ENCODE measurements around the gene FBXL5.

GRCh38 chr4:15612136-15612535 lies 43.0 kb downstream of the FBXL5 start:
- no peak for TF ChIP-seq POLR2AphosphoS5 (IDR thresholded peaks at IDR 0.05; ENCODE audit: low read depth, low read length)
- TF ChIP-seq POLR2A (IDR thresholded peaks at IDR 0.05; ENCODE audit: low read depth, low read length) = no peak
